Transverse colon (tissue), 4 donors: ENCODE data around the gene KIF4B. TPM values are rescaled to one million over a fixed set of nuclear protein-coding genes. Genes with fewer than 3 reads are reported as not detected.

Source experiments
- DNase-seq: peaks from one replicate; pipeline ENCODE4 v3.0.0-alpha.2; 2019
- H3K27ac ChIP-seq, 4 donors: fragments of 200-600 bp; sonication (generic); 2 replicates each; pipeline ENCODE4 v1.5.1; 2016 to 2018; ENCODE audit warnings: inconsistent platforms in 4 of 4
- H3K27me3 ChIP-seq: fragments of 200-600 bp; sonication (generic); 2 replicates; pipeline ENCODE4 v1.5.1; 2017; ENCODE audit warnings: inconsistent platforms
- H3K36me3 ChIP-seq, 4 donors: fragments of 200-600 bp; sonication (generic); 2 replicates each; pipeline ENCODE4 v1.5.1; 2017 to 2019; ENCODE audit warnings: inconsistent platforms in 4 of 4
- H3K4me1 ChIP-seq, 4 donors: fragments of 200-600 bp; sonication (generic); 2 replicates each; pipeline ENCODE4 v1.5.1; 2017 to 2020; ENCODE audit warnings: inconsistent platforms in 4 of 4
- H3K4me3 ChIP-seq, 4 donors: fragments of 200-600 bp; sonication (generic); 1 replicate in 1 of 4; 2 replicates in 3 of 4; pipeline versions ENCODE4 v1.5.1 to v1.6.1; 2017 to 2019; ENCODE audit warnings: inconsistent platforms in 4 of 4
- H3K9me3 ChIP-seq, 2 donors: fragments of 200-600 bp; sonication (generic); 2 replicates each; pipeline ENCODE4 v1.5.1; 2017 to 2019; ENCODE audit warnings: inconsistent platforms in 2 of 2
- CTCF ChIP-seq, 5 experiments: fragments of 200-600 bp in 3 of 5; fragments of 450-650 bp in 2 of 5; sonication (generic) in 3 of 5; IDR thresholded peaks; 1 replicate in 2 of 5; 2 replicates in 3 of 5; pipeline ENCODE4 v1.5.1; 2016 to 2017; ENCODE audit warnings: antibody characterized with exemption in 5 of 5, inconsistent platforms in 3 of 5, mild to moderate bottlenecking in 2 of 5, moderate library complexity in 1 of 5
- EP300 ChIP-seq: sonication (generic); formaldehyde crosslinking; IDR thresholded peaks from one replicate; pipeline ENCODE4 v1.6.1; 2017; ENCODE audit warnings: antibody characterized with exemption, low read depth
- POLR2A ChIP-seq: fragments of 450-650 bp; IDR thresholded peaks from one replicate; pipeline ENCODE4 v1.6.1; 2016; ENCODE audit warnings: antibody characterized with exemption, mild to moderate bottlenecking, moderate library complexity
- POLR2AphosphoS5 ChIP-seq, 3 donors: sonication (generic); formaldehyde crosslinking; IDR thresholded peaks; one replicate each; pipeline ENCODE4 v1.6.1; 2016; ENCODE audit warnings: antibody characterized with exemption in 3 of 3
- WGBS, 2 donors: methylation state at CpG; one replicate each; pipeline ENCODE4 v1.1.5; 2018; ENCODE audit warnings: low coverage in 1 of 2; 5-methylcytosine and 5-hydroxymethylcytosine counted together
- in situ Hi-C, 4 donors: fragments of 200-750 bp; cut with MboI; loops; one replicate each; pipeline versions ENCODE4 v1.15.0 to v1.15.1; 2017; ENCODE audit warnings: low sequenced_read_pairs in 3 of 4, low pct_ligation_motif_present in 1 of 4, low pct_unique_long_range_greater_than_20kb in 1 of 4
- intact Hi-C: fragments of 100-400 bp; cut with DNase I; formaldehyde crosslinking; loops from one replicate; pipeline ENCODE4 v1.15.1; 2023; ENCODE audit warnings: low total_unique reads
- total RNA-seq, 4 donors: library from RNA; depleted of rRNA; stranded (reverse); fragments of >200 nt; gene quantifications; one replicate each; pipeline ENCODE4 v1.1.0, GENCODE V29; 2016

Gene KIF4B
- total RNA-seq, 4 donors from 2014 or later: not detected

GRCh38 chr5:155064580-155064979, 51.0 kb downstream of the KIF4B start:
- Histone ChIP-seq H3K4me1 (no peaks in the 10 kb centered on the region), H3K36me3 (no peaks in the 10 kb centered on the region), H3K27me3 (no peaks in the 10 kb centered on the region), H3K4me3 (no peak overlapping the region), H3K9me3 (no peaks in the 10 kb centered on the region), H3K27ac (no peak overlapping the region)
- 54 to 72% methylated on average over 5 to 6 of the region's 6 CpGs for WGBS, 2 donors
- intact Hi-C loops: no loop called here
- no peak for TF ChIP-seq EP300
- no peak for TF ChIP-seq CTCF (IDR thresholded peaks at IDR 0.05)
- no peak for TF ChIP-seq POLR2A
- no peak for TF ChIP-seq POLR2AphosphoS5 (IDR thresholded peaks at IDR 0.05)
- DNase-seq: no peak
- in situ Hi-C loops: no loop called here

GRCh38 chr5:155066886-155067595, 53.5 kb downstream of the KIF4B start:
- no peak for DNase-seq
- WGBS, 2 donors: 72 to 81% methylated on average over 4 to 9 of the region's 9 CpGs
- Histone ChIP-seq H3K36me3 (no peaks in the 10 kb centered on the region), H3K27ac (no peak overlapping the region), H3K4me3 (no peak overlapping the region), H3K4me1 (no peaks in the 10 kb centered on the region), H3K27me3 (no peaks in the 10 kb centered on the region), H3K9me3 (no peaks in the 10 kb centered on the region)
- in situ Hi-C loops: no loop called here
- TF ChIP-seq EP300: no peak
- TF ChIP-seq POLR2A: no peak
- no peak for TF ChIP-seq POLR2AphosphoS5 (IDR thresholded peaks at IDR 0.05)
- no peak for TF ChIP-seq CTCF (IDR thresholded peaks at IDR 0.05)
- intact Hi-C loops: no loop called here

Other genes starting within 250 kb of the KIF4B start
- gene FAXDC2, start 163.2 kb upstream of the KIF4B start, total RNA-seq: 10 to 100 TPM; 10.3 to 54.8 (median 27.4) TPM
- gene CNOT8, start 155.1 kb upstream of the KIF4B start, total RNA-seq: 10 to 100 TPM; 64.3 to 97.3 (median 78.9) TPM
- 10 to 100 TPM in 1 of 4 donors, 1 to 10 TPM in 3; 3.4 to 39.4 (median 7.3) TPM for gene GEMIN5, start 75.5 kb upstream of the KIF4B start, total RNA-seq
- gene MRPL22, start 72.7 kb upstream of the KIF4B start, total RNA-seq: 10 to 100 TPM in 2 of 4 donors, 1 to 10 TPM in 1, not detected in 1; 9.4 to 13.2 (median 12.5) TPM